Psoas muscle (tissue), 8 donors: ENCODE data around the gene PLA1A. TPM values are rescaled to one million over a fixed set of nuclear protein-coding genes. Genes with fewer than 3 reads are reported as not detected.

Experiments used
- ATAC-seq, 4 donors: fragments of 200-7000 bp; cut with Tn5 transposase; one replicate each; pipeline ENCODE4 v1.9.1; 2020; ENCODE audit warnings: moderate library complexity in 3 of 4, mild to moderate bottlenecking in 2 of 4
- DNase-seq, 2 donors: peaks; one replicate each; pipeline ENCODE4 v3.0.0-alpha.2; 2020
- H3K27ac ChIP-seq: fragments of 200-600 bp; one replicate; pipeline ENCODE4 v1.8.0; 2022
- H3K27me3 ChIP-seq, 3 donors: fragments of 200-600 bp in 1 of 3; one replicate each; pipeline versions ENCODE4 v1.6.1 to v1.8.0; 2013 to 2022; ENCODE audit warnings: low read length in 2 of 3, mild to moderate bottlenecking in 2 of 3, moderate library complexity in 1 of 3; ENCODE audit not compliant: insufficient read depth in 3 of 3
- H3K36me3 ChIP-seq, 2 donors: fragments of 200-600 bp in 1 of 2; one replicate each; pipeline versions ENCODE4 v1.6.1 to v1.8.0; 2013 to 2022; ENCODE audit warnings: low read depth in 1 of 2, mild to moderate bottlenecking in 1 of 2, moderate library complexity in 1 of 2; ENCODE audit not compliant: insufficient read depth in 1 of 2
- H3K4me1 ChIP-seq: fragments of 200-600 bp; one replicate; pipeline ENCODE4 v1.8.0; 2022
- H3K4me3 ChIP-seq: fragments of 200-600 bp; one replicate; pipeline ENCODE4 v1.8.0; 2022; ENCODE audit warnings: mild to moderate bottlenecking
- H3K9me3 ChIP-seq: fragments of 200-600 bp; one replicate; pipeline ENCODE4 v1.8.0; 2022
- WGBS, 3 donors: extraction: QIAGEN DNeasy Blood & Tissue Kit; methylation state at CpG; one replicate each; pipeline versions ENCODE4 v1.1.6 to v1.1.7; 2013; 5-methylcytosine and 5-hydroxymethylcytosine counted together
- intact Hi-C, 2 donors: fragments of 100-400 bp; cut with DNase I; formaldehyde crosslinking; loops; one replicate each; pipeline versions ENCODE4 v1.11.0 to v1.14.2; 2022
- polyA plus RNA-seq, 3 donors: library from polyadenylated mRNA; stranded (reverse); fragments of 200-250 nt; gene quantifications; one replicate each; pipeline ENCODE4 v1.2.3, GENCODE V29; 2013
- total RNA-seq, 4 donors: library from RNA; stranded (reverse); fragmentation: NEBNext Ultra II Directional in 2 of 4; extraction: Animal tissue kit (Norgen Biotek cat#: 25700) in 2 of 4; gene quantifications; one replicate each; pipeline versions ENCODE4 v1.2.1 to v1.2.4, GENCODE V29; 2021 to 2023
- TF ChIP-seq, protein P1 (sequence below): fragments of 200-600 bp; IDR thresholded peaks from one replicate; pipeline ENCODE4 v1.8.0; 2022; ENCODE audit warnings: antibody characterized with exemption
- donor health status: healthy with polysubstance abuse.
- donor health status: DM: no; HTN: no; CAD: no; lungs with moderate emphysema.
- donor health status: Bipolar disorder and iron deficiency.
- donor health status: healthy.
- donor health status: DM: yes; HTN: yes; CAD: no.
- donor health status: DM: no; HTN: no; CAD: no.
- donor health status: DM: no; HTN: no; CAD: no.
- donor health status: DM: yes; HTN: yes; CAD: no.

The PLA1A gene
- total and polyA plus RNA-seq, 7 donors = 1.1 to 11.7 (median 2.5) TPM

DNA sequence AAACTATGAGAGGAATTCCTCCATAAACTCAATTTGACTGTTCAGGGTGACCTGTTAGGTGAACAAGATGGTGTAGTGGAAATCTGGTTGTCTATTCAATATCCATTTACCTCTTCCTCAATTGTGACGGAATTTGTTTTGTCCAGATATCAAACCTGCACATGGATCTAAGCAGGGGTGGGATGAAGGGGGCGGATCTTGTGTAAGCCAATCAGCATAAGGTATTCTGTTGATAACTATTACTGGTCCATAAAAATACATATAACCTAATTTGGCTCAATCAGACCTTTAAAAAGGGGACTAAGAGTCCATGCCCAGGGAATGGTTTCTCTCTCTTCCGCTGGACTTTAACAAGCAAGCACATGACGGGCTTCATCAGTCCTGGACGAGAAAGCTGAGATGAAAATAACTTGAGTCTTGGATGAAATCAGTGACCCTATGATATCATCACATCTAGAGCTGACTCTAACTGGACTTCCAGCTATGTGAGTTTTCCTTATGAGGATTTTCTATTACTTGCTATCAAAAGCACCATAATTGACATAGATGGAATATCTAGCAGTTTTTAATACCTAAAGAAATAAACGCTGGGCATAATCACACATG, 68.4 kb downstream of the PLA1A start:
- peak in 2 of 4 donors; percentile 18 to 35 for ATAC-seq
- intact Hi-C loops = no loop called here

DNA sequence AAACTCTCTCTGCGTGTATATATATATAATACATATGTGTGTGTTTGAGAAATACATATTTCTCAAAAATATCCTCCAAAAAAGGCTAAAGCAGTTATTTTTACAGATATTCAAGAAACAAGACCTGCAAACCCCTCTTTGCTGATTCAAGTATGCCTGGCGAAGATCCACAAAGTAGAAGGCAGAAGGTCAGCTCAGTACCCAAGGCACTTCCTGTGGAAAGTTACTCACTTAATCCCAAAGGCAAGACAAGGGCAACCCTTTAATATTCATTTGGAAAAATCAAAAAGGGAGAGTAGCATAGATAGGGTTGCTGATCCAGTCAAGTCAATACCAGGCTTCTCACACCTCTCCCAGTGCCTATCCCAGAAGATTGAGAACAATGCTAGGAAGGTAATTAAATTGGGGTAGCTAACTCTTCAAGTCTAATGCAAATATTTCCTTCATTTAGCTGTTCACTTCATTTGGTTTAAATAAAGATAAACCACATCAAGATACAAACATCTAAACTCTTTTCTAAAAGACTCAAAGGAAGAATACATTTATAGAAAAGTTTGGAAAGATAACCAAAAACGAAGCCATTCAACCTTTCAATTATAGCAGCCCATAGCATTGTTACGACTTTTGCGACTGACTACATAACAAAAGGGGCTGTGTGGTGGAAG, 72.4 kb downstream of the PLA1A start:
- intact Hi-C loops = loop anchor here in 1 of 2 donors (10.0 kb wide), 1 partner anchor 175 kb away; the partner anchor contains the start of gene TIMMDC1
- peaks cover 24% of the 10 kb centered on the region for H3K4me1 ChIP-seq
- ATAC-seq = no peak
- peak overlapping the region; percentile 30 for H3K27ac ChIP-seq
- TF ChIP-seq, protein P1, sequence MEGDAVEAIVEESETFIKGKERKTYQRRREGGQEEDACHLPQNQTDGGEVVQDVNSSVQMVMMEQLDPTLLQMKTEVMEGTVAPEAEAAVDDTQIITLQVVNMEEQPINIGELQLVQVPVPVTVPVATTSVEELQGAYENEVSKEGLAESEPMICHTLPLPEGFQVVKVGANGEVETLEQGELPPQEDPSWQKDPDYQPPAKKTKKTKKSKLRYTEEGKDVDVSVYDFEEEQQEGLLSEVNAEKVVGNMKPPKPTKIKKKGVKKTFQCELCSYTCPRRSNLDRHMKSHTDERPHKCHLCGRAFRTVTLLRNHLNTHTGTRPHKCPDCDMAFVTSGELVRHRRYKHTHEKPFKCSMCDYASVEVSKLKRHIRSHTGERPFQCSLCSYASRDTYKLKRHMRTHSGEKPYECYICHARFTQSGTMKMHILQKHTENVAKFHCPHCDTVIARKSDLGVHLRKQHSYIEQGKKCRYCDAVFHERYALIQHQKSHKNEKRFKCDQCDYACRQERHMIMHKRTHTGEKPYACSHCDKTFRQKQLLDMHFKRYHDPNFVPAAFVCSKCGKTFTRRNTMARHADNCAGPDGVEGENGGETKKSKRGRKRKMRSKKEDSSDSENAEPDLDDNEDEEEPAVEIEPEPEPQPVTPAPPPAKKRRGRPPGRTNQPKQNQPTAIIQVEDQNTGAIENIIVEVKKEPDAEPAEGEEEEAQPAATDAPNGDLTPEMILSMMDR = no peak
- H3K36me3 ChIP-seq = peaks cover 0 to 71% of the 10 kb centered on the region in 2 donors
- 91 to 94% (median 93%) methylated on average over 5 of the region's 5 CpGs for WGBS, 3 donors
- no peaks in the 10 kb centered on the region for H3K9me3 ChIP-seq
- no peak for DNase-seq
- H3K4me3 ChIP-seq = no peak overlapping the region
- H3K27me3 ChIP-seq = no peaks in the 10 kb centered on the region

More for the DNA sequence above, 68.4 kb downstream of the PLA1A start:
- Histone ChIP-seq H3K27me3 (no peaks in the 10 kb centered on the region), H3K4me1 (peaks cover 54% of the 10 kb centered on the region), H3K36me3 (peaks cover 0 to 31% of the 10 kb centered on the region in 2 donors), H3K9me3 (no peaks in the 10 kb centered on the region), H3K4me3 (peak overlapping the region; percentile 23), H3K27ac (peak overlapping the region; percentile 97)
- TF ChIP-seq, protein P1 = no peak
- no peak for DNase-seq
- WGBS, 3 donors = 60 to 77% (median 61%) methylated on average over 6 of the region's 6 CpGs

DNA sequence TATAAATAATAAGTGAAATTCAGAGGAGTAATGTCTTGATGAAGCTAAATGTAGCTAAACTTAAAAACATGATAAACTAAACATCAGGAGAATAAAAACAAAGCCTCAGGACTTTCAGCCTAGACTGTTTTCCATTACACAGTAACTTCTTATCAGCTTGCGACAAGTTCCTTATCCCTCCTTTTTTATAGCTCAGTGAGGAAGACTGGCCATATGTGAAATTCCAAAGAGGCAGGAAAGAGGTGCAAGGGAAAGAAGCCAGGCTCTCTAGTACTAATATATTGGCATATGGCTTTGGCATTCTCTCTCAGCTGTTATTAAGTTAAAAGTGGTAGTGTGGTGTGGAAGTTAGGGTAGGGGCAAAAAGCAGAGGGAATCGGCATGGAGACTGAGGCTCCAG, 75.1 kb downstream of the PLA1A start:
- no peak overlapping the region for H3K4me3 ChIP-seq
- TF ChIP-seq, protein P1 = no peak
- ATAC-seq (no peak), DNase-seq (no peak)
- intact Hi-C loops = loop anchor here in 1 of 2 donors (10.0 kb wide), 1 partner anchor 178 kb away; the partner anchor contains the start of gene TIMMDC1
- H3K27me3 ChIP-seq = no peaks in the 10 kb centered on the region
- no peaks in the 10 kb centered on the region for H3K9me3 ChIP-seq
- H3K36me3 ChIP-seq = peaks cover 0 to 73% of the 10 kb centered on the region in 2 donors
- no peak overlapping the region for H3K27ac ChIP-seq
- 87 to 95% (median 92%) methylated on average over 2 of the region's 2 CpGs for WGBS, 3 donors
- peaks cover 22% of the 10 kb centered on the region for H3K4me1 ChIP-seq

DNA sequence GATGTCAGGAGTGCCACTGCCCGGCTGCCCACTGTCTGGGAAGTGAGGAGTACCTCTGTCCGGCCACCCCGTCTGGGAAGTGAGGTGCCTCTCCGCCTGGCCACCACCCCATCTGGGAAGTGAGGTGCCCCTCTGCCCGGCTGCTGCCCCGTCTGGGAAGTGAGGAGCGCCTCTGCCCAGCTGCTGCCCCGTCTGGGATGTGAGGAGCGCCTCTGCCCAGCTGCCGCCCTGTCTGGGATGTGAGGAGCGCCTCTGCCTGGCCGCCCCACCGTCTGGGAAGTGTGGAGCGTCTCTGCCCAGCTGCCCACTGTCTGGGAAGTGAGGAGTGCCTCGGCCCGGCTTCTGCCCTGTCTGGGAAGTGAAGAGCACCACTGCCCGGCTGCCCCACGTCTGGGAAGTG, 76.2 kb downstream of the PLA1A start:
- Histone ChIP-seq H3K9me3 (no peaks in the 10 kb centered on the region), H3K4me3 (no peak overlapping the region), H3K4me1 (peaks cover 24% of the 10 kb centered on the region), H3K27ac (no peak overlapping the region), H3K27me3 (no peaks in the 10 kb centered on the region), H3K36me3 (peaks cover 0 to 62% of the 10 kb centered on the region in 2 donors)
- DNase-seq (no peak), ATAC-seq (no peak)
- WGBS, 3 donors = 82 to 92% (median 84%) methylated on average over 15 to 18 of the region's 18 CpGs
- TF ChIP-seq, protein P1 = no peak
- intact Hi-C loops = loop anchor here in 1 of 2 donors (10.0 kb wide), 1 partner anchor 179 kb away; the partner anchor contains the start of gene TIMMDC1
